Activated CD4-positive, CD25-positive, alpha-beta regulatory T cell treated with anti-CD3 and anti-CD28 coated beads, Interleukin-2, amount 50 U/mL, for 16 hours (primary cell): ENCODE measurements around the gene SLC36A3.
"Not testable (repeated sequence)": the region's sequence is repeated elsewhere in the genome, so short reads cannot be mapped to it uniquely, and the experiment has no call there.

ENCODE experiments used
- DNase-seq: peaks from one replicate; pipeline ENCODE4 v3.0.0-alpha.2; 2020; ENCODE audit warnings: low read depth, low spot score

The SLC36A3 gene

GRCh38 chr5:151259931-151260330 is 43.6 kb downstream of the SLC36A3 start:
- DNase-seq = no peak

GRCh38 chr5:151258816-151259215 is 44.8 kb downstream of the SLC36A3 start:
- DNase-seq = no peak

GRCh38 chr5:151258201-151258611 is 45.4 kb downstream of the SLC36A3 start:
- DNase-seq = no peak

- no peak for DNase-seq
Observed at GRCh38 chr5:151257731-151258181, 45.8 kb downstream of the SLC36A3 start.

GRCh38 chr5:151255621-151256286 is 47.8 kb downstream of the SLC36A3 start:
- DNase-seq = no peak

GRCh38 chr5:151254990-151255389 is 48.6 kb downstream of the SLC36A3 start:
- DNase-seq = not testable (repeated sequence)

- DNase-seq = no peak
Observed at GRCh38 chr5:151254556-151254955, 49.0 kb downstream of the SLC36A3 start.

- no peak for DNase-seq
Observed at GRCh38 chr5:151253605-151253950, 50.0 kb downstream of the SLC36A3 start.

- DNase-seq = peak; percentile 94
Observed at GRCh38 chr5:151252762-151253604, 50.6 kb downstream of the SLC36A3 start, which contains the start of gene GM2A. Gene GM2A, plus strand, starts transcription at chr5:151253185. Its CDS starts 32 bp downstream, at chr5:151253217.

GRCh38 chr5:151251621-151252020 is 51.9 kb downstream of the SLC36A3 start:
- no peak for DNase-seq

GRCh38 chr5:151251001-151251551 is 52.5 kb downstream of the SLC36A3 start:
- DNase-seq = no peak

GRCh38 chr5:151250346-151251000 is 53.1 kb downstream of the SLC36A3 start:
- DNase-seq = no peak

- DNase-seq = no peak
Observed at GRCh38 chr5:151249281-151249680, 54.3 kb downstream of the SLC36A3 start.

GRCh38 chr5:151248651-151249050 is 54.9 kb downstream of the SLC36A3 start:
- DNase-seq = no peak

- no peak for DNase-seq
Observed at GRCh38 chr5:151245680-151246219, 57.8 kb downstream of the SLC36A3 start.

GRCh38 chr5:151244206-151244605 is 59.4 kb downstream of the SLC36A3 start:
- no peak for DNase-seq

GRCh38 chr5:151243564-151243963 is 60.0 kb downstream of the SLC36A3 start:
- DNase-seq = no peak

GRCh38 chr5:151243127-151243526 is 60.4 kb downstream of the SLC36A3 start:
- no peak for DNase-seq

GRCh38 chr5:151240924-151241635 is 62.5 kb downstream of the SLC36A3 start:
- DNase-seq = no peak

- not testable (repeated sequence) for DNase-seq
Observed at GRCh38 chr5:151240268-151240835, 63.2 kb downstream of the SLC36A3 start.
